Measurements from ENCODE around the gene BCL7B.

Gene BCL7B

GRCh38 chr7:73512018-73512780 is 45.3 kb downstream of the BCL7B start:
- Histone ChIP-seq H3K79me2 (ENCODE audit: control insufficient read depth, insufficient read depth, low read length, poor library complexity) (peaks cover 12% of the 10 kb centered on the region), H2BK5ac (ENCODE audit: low read depth, low read length, poor library complexity) (no peak overlapping the region), H3K79me1 (ENCODE audit: low read length) (no peaks in the 10 kb centered on the region), H2BK12ac (ENCODE audit: low read length) (no peak overlapping the region), H3K4me3 (ENCODE audit: low read depth, low read length) (no peak overlapping the region), H3K27me3 (ENCODE audit: insufficient read depth, low read length) (no peaks in the 10 kb centered on the region), H2BK120ac (ENCODE audit: insufficient read depth, low read length, poor library complexity) (no peak overlapping the region), H3K36me3 (ENCODE audit: control insufficient read depth in 1 of 2, insufficient read depth in 2 of 2, low read length in 2 of 2) (peaks cover 58 to 60% of the 10 kb centered on the region in 2 experiments), H3K4me1 (ENCODE audit: control insufficient read depth in 1 of 2, insufficient read depth in 2 of 2, low read length in 2 of 2) (no peaks in the 10 kb centered on the region), H3K9me3 (ENCODE audit: insufficient read depth, low read depth, low read length) (peaks cover 2% of the 10 kb centered on the region), H4K8ac (ENCODE audit: low read depth, low read length) (no peak overlapping the region), H3K4ac (ENCODE audit: low read depth, low read length) (peak overlapping the region; percentile 67), H3K14ac (ENCODE audit: low read length) (no peak overlapping the region), H3K4me2 (ENCODE audit: low read length) (no peak overlapping the region), H4K91ac (ENCODE audit: low read depth, low read length) (no peak overlapping the region), H2AK5ac (ENCODE audit: low read length) (no peak overlapping the region), H4K12ac (ENCODE audit: low read depth, low read length) (no peak overlapping the region), H3K18ac (ENCODE audit: low read length) (no peak overlapping the region), H3K23ac (ENCODE audit: low read length) (no peak overlapping the region), H2AFZ (ENCODE audit: insufficient read depth, low read length, poor library complexity) (no peak overlapping the region), H3K27ac (ENCODE audit: low read depth, low read length) (no peak overlapping the region), H3K9ac (ENCODE audit: low read length) (no peak overlapping the region)
- no CpG with 5 or more reads among the region's 8 CpGs for WGBS (ENCODE audit: extremely low coverage, insufficient coverage, insufficient read length)
- DNase-seq, result no peak

- no peak overlapping the region for H3K27ac ChIP-seq (ENCODE audit: low read depth, low read length)
- no peak overlapping the region for H3K14ac ChIP-seq (ENCODE audit: low read length)
- H4K12ac ChIP-seq (ENCODE audit: low read depth, low read length), result no peak overlapping the region
- no peak overlapping the region for H2AFZ ChIP-seq (ENCODE audit: insufficient read depth, low read length, poor library complexity)
- H3K23ac ChIP-seq (ENCODE audit: low read length), result no peak overlapping the region
- H2BK120ac ChIP-seq (ENCODE audit: insufficient read depth, low read length, poor library complexity), result no peak overlapping the region
- peaks cover 2% of the 10 kb centered on the region for H3K9me3 ChIP-seq (ENCODE audit: insufficient read depth, low read depth, low read length)
- no peak overlapping the region for H3K9ac ChIP-seq (ENCODE audit: low read length)
- no peak overlapping the region for H2BK5ac ChIP-seq (ENCODE audit: low read depth, low read length, poor library complexity)
- no peak overlapping the region for H3K4ac ChIP-seq (ENCODE audit: low read depth, low read length)
- H3K18ac ChIP-seq (ENCODE audit: low read length), result no peak overlapping the region
- no peak overlapping the region for H3K4me3 ChIP-seq (ENCODE audit: low read depth, low read length)
- peaks cover 46 to 55% of the 10 kb centered on the region in 2 experiments for H3K36me3 ChIP-seq (ENCODE audit: control insufficient read depth in 1 of 2, insufficient read depth in 2 of 2, low read length in 2 of 2)
- no peak overlapping the region for H4K91ac ChIP-seq (ENCODE audit: low read depth, low read length)
- no peak overlapping the region for H2BK12ac ChIP-seq (ENCODE audit: low read length)
- no peaks in the 10 kb centered on the region for H3K4me1 ChIP-seq (ENCODE audit: control insufficient read depth in 1 of 2, insufficient read depth in 2 of 2, low read length in 2 of 2)
- no peaks in the 10 kb centered on the region for H3K27me3 ChIP-seq (ENCODE audit: insufficient read depth, low read length)
- peaks cover 5% of the 10 kb centered on the region for H3K79me2 ChIP-seq (ENCODE audit: control insufficient read depth, insufficient read depth, low read length, poor library complexity)
- no peak overlapping the region for H3K4me2 ChIP-seq (ENCODE audit: low read length)
- WGBS (ENCODE audit: extremely low coverage, insufficient coverage, insufficient read length), result no CpG with 5 or more reads among the region's 5 CpGs
- H4K8ac ChIP-seq (ENCODE audit: low read depth, low read length), result no peak overlapping the region
- no peak for DNase-seq
- H3K79me1 ChIP-seq (ENCODE audit: low read length), result no peaks in the 10 kb centered on the region
- H2AK5ac ChIP-seq (ENCODE audit: low read length), result no peak overlapping the region
Measured at GRCh38 chr7:73509463-73509862, 48.0 kb downstream of the BCL7B start.

GRCh38 chr7:73507556-73507955 is 49.9 kb downstream of the BCL7B start:
- Histone ChIP-seq H4K91ac (ENCODE audit: low read depth, low read length) (no peak overlapping the region), H3K4me2 (ENCODE audit: low read length) (no peak overlapping the region), H3K9me3 (ENCODE audit: insufficient read depth, low read depth, low read length) (peaks cover 2% of the 10 kb centered on the region), H2BK12ac (ENCODE audit: low read length) (no peak overlapping the region), H3K14ac (ENCODE audit: low read length) (no peak overlapping the region), H3K36me3 (ENCODE audit: control insufficient read depth in 1 of 2, insufficient read depth in 2 of 2, low read length in 2 of 2) (peaks cover 38 to 60% of the 10 kb centered on the region in 2 experiments), H3K4ac (ENCODE audit: low read depth, low read length) (no peak overlapping the region), H3K79me2 (ENCODE audit: control insufficient read depth, insufficient read depth, low read length, poor library complexity) (no peaks in the 10 kb centered on the region), H3K79me1 (ENCODE audit: low read length) (no peaks in the 10 kb centered on the region), H2BK120ac (ENCODE audit: insufficient read depth, low read length, poor library complexity) (no peak overlapping the region), H3K23ac (ENCODE audit: low read length) (no peak overlapping the region), H3K27me3 (ENCODE audit: insufficient read depth, low read length) (no peaks in the 10 kb centered on the region), H2AFZ (ENCODE audit: insufficient read depth, low read length, poor library complexity) (no peak overlapping the region), H3K27ac (ENCODE audit: low read depth, low read length) (no peak overlapping the region), H3K18ac (ENCODE audit: low read length) (no peak overlapping the region), H4K8ac (ENCODE audit: low read depth, low read length) (no peak overlapping the region), H3K4me1 (ENCODE audit: control insufficient read depth in 1 of 2, insufficient read depth in 2 of 2, low read length in 2 of 2) (no peaks in the 10 kb centered on the region), H2AK5ac (ENCODE audit: low read length) (no peak overlapping the region), H3K9ac (ENCODE audit: low read length) (no peak overlapping the region), H2BK5ac (ENCODE audit: low read depth, low read length, poor library complexity) (no peak overlapping the region), H3K4me3 (ENCODE audit: low read depth, low read length) (no peak overlapping the region), H4K12ac (ENCODE audit: low read depth, low read length) (no peak overlapping the region)
- WGBS (ENCODE audit: extremely low coverage, insufficient coverage, insufficient read length), result no CpG with 5 or more reads among the region's 2 CpGs
- no peak for DNase-seq

GRCh38 chr7:73504920-73505319 is 52.6 kb downstream of the BCL7B start:
- no peak overlapping the region for H4K12ac ChIP-seq (ENCODE audit: low read depth, low read length)
- no peak overlapping the region for H3K4ac ChIP-seq (ENCODE audit: low read depth, low read length)
- H3K27me3 ChIP-seq (ENCODE audit: insufficient read depth, low read length), result no peaks in the 10 kb centered on the region
- no peak overlapping the region for H3K4me3 ChIP-seq (ENCODE audit: low read depth, low read length)
- peaks cover 2% of the 10 kb centered on the region for H3K9me3 ChIP-seq (ENCODE audit: insufficient read depth, low read depth, low read length)
- H2BK120ac ChIP-seq (ENCODE audit: insufficient read depth, low read length, poor library complexity), result no peak overlapping the region
- H3K14ac ChIP-seq (ENCODE audit: low read length), result no peak overlapping the region
- H2BK5ac ChIP-seq (ENCODE audit: low read depth, low read length, poor library complexity), result no peak overlapping the region
- WGBS (ENCODE audit: extremely low coverage, insufficient coverage, insufficient read length), result no CpG with 5 or more reads among the region's 1 CpG
- no peak overlapping the region for H4K91ac ChIP-seq (ENCODE audit: low read depth, low read length)
- H3K18ac ChIP-seq (ENCODE audit: low read length), result no peak overlapping the region
- H3K4me1 ChIP-seq (ENCODE audit: control insufficient read depth in 1 of 2, insufficient read depth in 2 of 2, low read length in 2 of 2), result no peaks in the 10 kb centered on the region
- H3K23ac ChIP-seq (ENCODE audit: low read length), result no peak overlapping the region
- no peak overlapping the region for H3K9ac ChIP-seq (ENCODE audit: low read length)
- H3K36me3 ChIP-seq (ENCODE audit: control insufficient read depth in 1 of 2, insufficient read depth in 2 of 2, low read length in 2 of 2), result peaks cover 37 to 67% of the 10 kb centered on the region in 2 experiments
- no peak for DNase-seq
- H3K27ac ChIP-seq (ENCODE audit: low read depth, low read length), result no peak overlapping the region
- H3K79me2 ChIP-seq (ENCODE audit: control insufficient read depth, insufficient read depth, low read length, poor library complexity), result no peaks in the 10 kb centered on the region
- H2BK12ac ChIP-seq (ENCODE audit: low read length), result no peak overlapping the region
- H3K79me1 ChIP-seq (ENCODE audit: low read length), result no peaks in the 10 kb centered on the region
- H2AFZ ChIP-seq (ENCODE audit: insufficient read depth, low read length, poor library complexity), result no peak overlapping the region
- H3K4me2 ChIP-seq (ENCODE audit: low read length), result no peak overlapping the region
- no peak overlapping the region for H4K8ac ChIP-seq (ENCODE audit: low read depth, low read length)
- no peak overlapping the region for H2AK5ac ChIP-seq (ENCODE audit: low read length)

Data from trophoblast cell (in vitro differentiated cells and primary cell).